K562 (cell line): ENCODE measurements around the gene DPF1. TPM values are rescaled to one million over a fixed set of nuclear protein-coding genes. Genes with fewer than 3 reads are reported as not detected.

Source experiments
- ASH1L ChIP-seq: fragments of 450-650 bp; IDR thresholded peaks from 2 replicates; pipeline ENCODE4 v1.6.1; 2018; ENCODE audit warnings: borderline replicate concordance, mild to moderate bottlenecking, low read depth; ENCODE audit not compliant: partially characterized antibody
- CBFA2T2 ChIP-seq: fragments of 450-650 bp; conservative IDR thresholded peaks from 2 replicates; pipeline ENCODE4 v1.6.1; 2017; ENCODE audit warnings: mild to moderate bottlenecking
- CBFA2T3 ChIP-seq: fragments of 450-650 bp; IDR thresholded peaks from 2 replicates; pipeline ENCODE4 v1.6.1; 2017
- CEBPG ChIP-seq, 3 experiments: fragments of 200-800 bp in 1 of 3; sonication (Bioruptor generic) in 1 of 3; sonication (generic) in 1 of 3; formaldehyde crosslinking in 1 of 3; IDR thresholded peaks in 2 of 3; conservative IDR thresholded peaks in 1 of 3; 2 replicates each; pipeline versions ENCODE4 v1.6.1 to v1.8.0; 2016 to 2022; ENCODE audit warnings: missing compliant biosample characterization in 2 of 3, missing genetic modification characterization in 2 of 3, mild to moderate bottlenecking in 1 of 3, missing genetic modification reagents in 1 of 3
- CXXC5 ChIP-seq: fragments of 250-450 bp; sonication (Bioruptor Pico); IDR thresholded peaks from 2 replicates; pipeline ENCODE4 v1.8.0; 2022; ENCODE audit warnings: inconsistent platforms, mild to moderate bottlenecking, moderate library complexity
- DACH1 ChIP-seq: fragments of 450-650 bp; IDR thresholded peaks from 2 replicates; pipeline ENCODE4 v1.6.1; 2018; ENCODE audit not compliant: partially characterized antibody
- ETV6 ChIP-seq, 3 experiments: fragments of 150-350 bp in 1 of 3; sonication (generic) in 1 of 3; formaldehyde crosslinking in 1 of 3; IDR thresholded peaks; 2 replicates each; pipeline versions ENCODE4 v1.6.1 to v1.8.0; 2014 to 2022; ENCODE audit warnings: borderline replicate concordance in 2 of 3, low read depth in 2 of 3, antibody characterized with exemption in 1 of 3, low read length in 1 of 3, mild to moderate bottlenecking in 1 of 3, missing genetic modification reagents in 1 of 3
- GATAD2A ChIP-seq: fragments of 450-650 bp; IDR thresholded peaks from 2 replicates; pipeline ENCODE4 v1.6.1; 2017
- HNRNPH1 ChIP-seq: fragments of 200-400 bp; formaldehyde crosslinking; optimal IDR thresholded peaks from 2 replicates; pipeline ENCODE3; 2017; ENCODE audit warnings: low read depth, mild to moderate bottlenecking, low read length, moderate library complexity
- NCOA2 ChIP-seq, 2 experiments: fragments of 450-650 bp; IDR thresholded peaks; 2 replicates each; pipeline ENCODE4 v1.6.1; 2018; ENCODE audit warnings: mild to moderate bottlenecking in 2 of 2, moderate library complexity in 1 of 2; ENCODE audit not compliant: partially characterized antibody in 2 of 2
- PHB ChIP-seq: fragments of 250-450 bp; sonication (Bioruptor Pico); IDR thresholded peaks from 2 replicates; pipeline ENCODE4 v1.5.0; 2021
- RHOXF2B ChIP-seq: fragments of 250-450 bp; sonication (Bioruptor Pico); conservative IDR thresholded peaks from 2 replicates; pipeline ENCODE4 v1.5.1; 2021
- STAG1 ChIP-seq: sonication (generic); formaldehyde crosslinking; IDR thresholded peaks from 2 replicates; pipeline ENCODE4 v1.5.0; 2020; ENCODE audit warnings: missing genetic modification reagents, borderline replicate concordance
- TAL1 ChIP-seq: fragments of 450-650 bp; IDR thresholded peaks from 2 replicates; pipeline ENCODE4 v1.6.1; 2016; ENCODE audit warnings: mild to moderate bottlenecking
- XRCC4 ChIP-seq: IDR thresholded peaks from one replicate; pipeline ENCODE4 v1.6.1; 2011; ENCODE audit not compliant: insufficient read depth, insufficient read length; ENCODE audit errors: extremely low read depth
- ZNF133 ChIP-seq: fragments of 250-450 bp; sonication (Bioruptor Pico); IDR thresholded peaks from 2 replicates; pipeline ENCODE4 v1.4.0; 2020; ENCODE audit warnings: mild to moderate bottlenecking
- ZNF184 ChIP-seq: sonication (generic); formaldehyde crosslinking; IDR thresholded peaks from 2 replicates; pipeline ENCODE4 v1.5.0; 2020; ENCODE audit warnings: missing genetic modification reagents
- ZNF282 ChIP-seq: sonication (generic); formaldehyde crosslinking; IDR thresholded peaks from 2 replicates; pipeline ENCODE4 v1.8.1; 2023; ENCODE audit warnings: missing genetic modification reagents
- polyA plus RNA-seq, 8 experiments: library from polyadenylated mRNA; depleted of rRNA in 4 of 8; stranded (reverse) in 5 of 8; unstranded in 3 of 8; fragments of >200 nt; fragmentation: Nextera tagmentation in 2 of 8; fragmentation: Illumina TruSeq in 1 of 8; extraction: Ambion mirVana in 2 of 8; extraction: Trizol in 1 of 8; gene quantifications; 2 replicates each; pipeline versions ENCODE4 v1.2.1 to v1.2.3, GENCODE V29; 2011 to 2014; ENCODE audit warnings: inconsistent platforms in 1 of 8, missing spikeins in 1 of 8
- total RNA-seq, 7 experiments: library from RNA; depleted of rRNA in 6 of 7; stranded (reverse); fragments of >200 nt in 6 of 7; fragmentation: Illumina TruSeq in 2 of 7; extraction: Trizol in 2 of 7; gene quantifications; 2 replicates each; pipeline versions ENCODE4 v1.2.1 to v1.2.3, GENCODE V29; 2011 to 2021; ENCODE audit warnings: low replicate concordance in 1 of 7
- TF ChIP-seq, protein P1 (sequence below), 2 experiments: IDR thresholded peaks; 2 replicates each; pipeline ENCODE4 v1.6.1; 2011; ENCODE audit warnings: borderline replicate concordance in 1 of 2, control low read depth in 1 of 2, low read depth in 1 of 2, low read length in 1 of 2, mild to moderate bottlenecking in 1 of 2, mixed read lengths in 1 of 2, moderate library complexity in 1 of 2; ENCODE audit not compliant: insufficient read depth in 1 of 2, insufficient read length in 1 of 2, poor library complexity in 1 of 2, severe bottlenecking in 1 of 2; ENCODE audit errors: extremely low read depth in 1 of 2
- TF ChIP-seq, protein P2 (sequence below): fragments of 450-650 bp; IDR thresholded peaks from 2 replicates; pipeline ENCODE4 v1.6.1; 2017; ENCODE audit warnings: antibody characterized with exemption, mild to moderate bottlenecking
- TF ChIP-seq, protein P3 (sequence below): fragments of 450-650 bp; formaldehyde crosslinking; IDR thresholded peaks from 2 replicates; pipeline ENCODE4 v1.4.0; 2022; ENCODE audit warnings: missing genetic modification characterization
- TF ChIP-seq, protein P4 (sequence below): sonication (generic); formaldehyde crosslinking; IDR thresholded peaks from 2 replicates; pipeline ENCODE4 v1.9.0; 2022; ENCODE audit warnings: mild to moderate bottlenecking, missing genetic modification reagents

The DPF1 gene
- total and polyA plus RNA-seq, 9 of the 15 experiments (the other 6 are each of a cell fraction or from before 2014, with no cell fraction given), result 0.10 to 5.7 (median 3.1) TPM

DNA sequence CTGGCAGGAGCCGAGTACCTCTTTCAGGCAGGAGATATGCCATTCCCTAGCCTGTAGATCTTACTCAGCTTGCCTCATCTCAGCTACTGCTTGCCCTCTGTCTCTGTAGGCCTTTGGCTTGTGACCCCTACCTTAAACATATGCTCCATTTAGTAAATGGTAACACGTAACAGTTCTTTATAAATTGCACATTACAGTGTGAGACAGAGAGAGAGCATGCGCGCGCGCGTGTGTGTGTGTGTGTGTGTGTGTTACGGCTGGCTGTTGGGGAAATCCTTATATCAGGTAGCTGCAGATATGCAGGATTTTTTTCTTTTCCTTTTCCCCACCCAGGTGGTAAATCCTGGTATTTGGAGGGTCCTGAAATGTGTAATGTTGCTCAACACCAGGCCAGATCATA lies 44.5 kb upstream of the DPF1 start (continued):
- TF ChIP-seq, protein P1, sequence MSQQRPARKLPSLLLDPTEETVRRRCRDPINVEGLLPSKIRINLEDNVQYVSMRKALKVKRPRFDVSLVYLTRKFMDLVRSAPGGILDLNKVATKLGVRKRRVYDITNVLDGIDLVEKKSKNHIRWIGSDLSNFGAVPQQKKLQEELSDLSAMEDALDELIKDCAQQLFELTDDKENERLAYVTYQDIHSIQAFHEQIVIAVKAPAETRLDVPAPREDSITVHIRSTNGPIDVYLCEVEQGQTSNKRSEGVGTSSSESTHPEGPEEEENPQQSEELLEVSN (IDR thresholded peaks at IDR 0.05; ENCODE audit: borderline replicate concordance in 1 of 2, extremely low read depth in 1 of 2, insufficient read depth in 1 of 2, insufficient read length in 1 of 2, low read depth in 1 of 2, low read length in 1 of 2, poor library complexity in 1 of 2, severe bottlenecking in 1 of 2), result no peak
- TF ChIP-seq, protein P2, sequence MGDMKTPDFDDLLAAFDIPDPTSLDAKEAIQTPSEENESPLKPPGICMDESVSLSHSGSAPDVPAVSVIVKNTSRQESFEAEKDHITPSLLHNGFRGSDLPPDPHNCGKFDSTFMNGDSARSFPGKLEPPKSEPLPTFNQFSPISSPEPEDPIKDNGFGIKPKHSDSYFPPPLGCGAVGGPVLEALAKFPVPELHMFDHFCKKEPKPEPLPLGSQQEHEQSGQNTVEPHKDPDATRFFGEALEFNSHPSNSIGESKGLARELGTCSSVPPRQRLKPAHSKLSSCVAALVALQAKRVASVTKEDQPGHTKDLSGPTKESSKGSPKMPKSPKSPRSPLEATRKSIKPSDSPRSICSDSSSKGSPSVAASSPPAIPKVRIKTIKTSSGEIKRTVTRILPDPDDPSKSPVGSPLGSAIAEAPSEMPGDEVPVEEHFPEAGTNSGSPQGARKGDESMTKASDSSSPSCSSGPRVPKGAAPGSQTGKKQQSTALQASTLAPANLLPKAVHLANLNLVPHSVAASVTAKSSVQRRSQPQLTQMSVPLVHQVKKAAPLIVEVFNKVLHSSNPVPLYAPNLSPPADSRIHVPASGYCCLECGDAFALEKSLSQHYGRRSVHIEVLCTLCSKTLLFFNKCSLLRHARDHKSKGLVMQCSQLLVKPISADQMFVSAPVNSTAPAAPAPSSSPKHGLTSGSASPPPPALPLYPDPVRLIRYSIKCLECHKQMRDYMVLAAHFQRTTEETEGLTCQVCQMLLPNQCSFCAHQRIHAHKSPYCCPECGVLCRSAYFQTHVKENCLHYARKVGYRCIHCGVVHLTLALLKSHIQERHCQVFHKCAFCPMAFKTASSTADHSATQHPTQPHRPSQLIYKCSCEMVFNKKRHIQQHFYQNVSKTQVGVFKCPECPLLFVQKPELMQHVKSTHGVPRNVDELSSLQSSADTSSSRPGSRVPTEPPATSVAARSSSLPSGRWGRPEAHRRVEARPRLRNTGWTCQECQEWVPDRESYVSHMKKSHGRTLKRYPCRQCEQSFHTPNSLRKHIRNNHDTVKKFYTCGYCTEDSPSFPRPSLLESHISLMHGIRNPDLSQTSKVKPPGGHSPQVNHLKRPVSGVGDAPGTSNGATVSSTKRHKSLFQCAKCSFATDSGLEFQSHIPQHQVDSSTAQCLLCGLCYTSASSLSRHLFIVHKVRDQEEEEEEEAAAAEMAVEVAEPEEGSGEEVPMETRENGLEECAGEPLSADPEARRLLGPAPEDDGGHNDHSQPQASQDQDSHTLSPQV, result no peak; the same call in 1 of the 2 replicates
- TF ChIP-seq DACH1 (no peak), HNRNPH1 (no peak), ZNF133 (CRISPR knock-in tag) (no peak), CEBPG (CRISPR knock-in tag; IDR thresholded peaks at IDR 0.05) (no peak), CEBPG (tag; conservative IDR thresholded peaks at IDR 0.05 in 1 of 2, IDR thresholded peaks at IDR 0.05 in 1 of 2) (no peak; a peak in 1 of 4 replicates), CXXC5 (no peak), PHB (no peak), ASH1L (no peak), XRCC4 (no peak), GATAD2A (peak; percentile 76; the same call in 1 of the 2 replicates), CBFA2T3 (peak; percentile 63), NCOA2 (IDR thresholded peaks at IDR 0.05; ENCODE audit: partially characterized antibody in 2 of 2) (no peak), ZNF184 (no peak), TAL1 (peak; percentile 48), ZNF282 (no peak), STAG1 (CRISPR knock-in tag) (no peak), ETV6 (IDR thresholded peaks at IDR 0.05; ENCODE audit: borderline replicate concordance in 1 of 2, low read depth in 2 of 2, low read length in 1 of 2) (no peak), ETV6 (CRISPR knock-in tag; IDR thresholded peaks at IDR 0.05; ENCODE audit: borderline replicate concordance) (no peak), CBFA2T2 (peak; percentile 31; the same call in 1 of the 2 replicates), RHOXF2B (no peak)
- TF ChIP-seq, protein P3, sequence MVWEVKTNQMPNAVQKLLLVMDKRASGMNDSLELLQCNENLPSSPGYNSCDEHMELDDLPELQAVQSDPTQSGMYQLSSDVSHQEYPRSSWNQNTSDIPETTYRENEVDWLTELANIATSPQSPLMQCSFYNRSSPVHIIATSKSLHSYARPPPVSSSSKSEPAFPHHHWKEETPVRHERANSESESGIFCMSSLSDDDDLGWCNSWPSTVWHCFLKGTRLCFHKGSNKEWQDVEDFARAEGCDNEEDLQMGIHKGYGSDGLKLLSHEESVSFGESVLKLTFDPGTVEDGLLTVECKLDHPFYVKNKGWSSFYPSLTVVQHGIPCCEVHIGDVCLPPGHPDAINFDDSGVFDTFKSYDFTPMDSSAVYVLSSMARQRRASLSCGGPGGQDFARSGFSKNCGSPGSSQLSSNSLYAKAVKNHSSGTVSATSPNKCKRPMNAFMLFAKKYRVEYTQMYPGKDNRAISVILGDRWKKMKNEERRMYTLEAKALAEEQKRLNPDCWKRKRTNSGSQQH (CRISPR knock-in tag), result no peak
- TF ChIP-seq, protein P4, sequence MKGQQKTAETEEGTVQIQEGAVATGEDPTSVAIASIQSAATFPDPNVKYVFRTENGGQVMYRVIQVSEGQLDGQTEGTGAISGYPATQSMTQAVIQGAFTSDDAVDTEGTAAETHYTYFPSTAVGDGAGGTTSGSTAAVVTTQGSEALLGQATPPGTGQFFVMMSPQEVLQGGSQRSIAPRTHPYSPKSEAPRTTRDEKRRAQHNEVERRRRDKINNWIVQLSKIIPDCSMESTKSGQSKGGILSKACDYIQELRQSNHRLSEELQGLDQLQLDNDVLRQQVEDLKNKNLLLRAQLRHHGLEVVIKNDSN (CRISPR knock-in tag), result no peak
